ENCODE data around the gene CCNI2.
A peak's percentile ranks its signal among the peaks of the same experiment; 100 is the strongest.

CCNI2 gene

DNA sequence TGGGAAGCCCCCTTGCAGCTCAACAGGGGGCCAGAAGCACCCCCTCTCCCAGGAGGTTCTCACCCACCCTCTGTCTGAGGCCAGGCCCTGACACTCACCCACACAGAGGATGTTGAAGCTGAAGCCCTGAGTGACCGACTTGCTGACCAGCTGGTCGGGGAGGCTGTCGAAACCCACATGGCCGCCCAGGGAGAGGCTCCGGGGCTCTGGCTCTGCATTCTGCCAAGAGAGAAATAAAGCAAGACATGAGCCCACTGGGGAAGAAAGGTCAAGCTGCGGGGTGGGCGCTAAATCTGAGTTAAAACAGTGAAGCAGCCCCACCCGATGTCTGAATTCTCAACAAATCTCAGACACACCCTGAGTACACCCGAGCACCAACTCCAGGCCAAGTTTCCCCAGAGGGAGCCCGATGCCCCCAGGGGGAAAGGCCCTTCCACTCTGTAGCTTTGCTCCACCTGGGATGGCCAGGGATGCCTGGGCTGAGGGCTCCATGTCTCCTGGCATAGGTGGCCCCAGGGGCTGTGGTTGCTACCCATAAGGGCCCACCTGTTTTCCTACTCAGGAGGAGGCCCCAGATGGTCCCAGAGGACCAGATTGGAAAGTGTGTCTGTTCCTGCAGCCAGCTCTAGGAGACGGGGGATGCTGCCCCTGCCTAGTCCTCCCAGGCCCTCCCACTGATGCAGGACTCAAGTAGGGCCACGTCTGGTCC, 18.2 kb downstream of the CCNI2 start:
- no peak for DNase-seq (ENCODE audit: low spot score)

DNA sequence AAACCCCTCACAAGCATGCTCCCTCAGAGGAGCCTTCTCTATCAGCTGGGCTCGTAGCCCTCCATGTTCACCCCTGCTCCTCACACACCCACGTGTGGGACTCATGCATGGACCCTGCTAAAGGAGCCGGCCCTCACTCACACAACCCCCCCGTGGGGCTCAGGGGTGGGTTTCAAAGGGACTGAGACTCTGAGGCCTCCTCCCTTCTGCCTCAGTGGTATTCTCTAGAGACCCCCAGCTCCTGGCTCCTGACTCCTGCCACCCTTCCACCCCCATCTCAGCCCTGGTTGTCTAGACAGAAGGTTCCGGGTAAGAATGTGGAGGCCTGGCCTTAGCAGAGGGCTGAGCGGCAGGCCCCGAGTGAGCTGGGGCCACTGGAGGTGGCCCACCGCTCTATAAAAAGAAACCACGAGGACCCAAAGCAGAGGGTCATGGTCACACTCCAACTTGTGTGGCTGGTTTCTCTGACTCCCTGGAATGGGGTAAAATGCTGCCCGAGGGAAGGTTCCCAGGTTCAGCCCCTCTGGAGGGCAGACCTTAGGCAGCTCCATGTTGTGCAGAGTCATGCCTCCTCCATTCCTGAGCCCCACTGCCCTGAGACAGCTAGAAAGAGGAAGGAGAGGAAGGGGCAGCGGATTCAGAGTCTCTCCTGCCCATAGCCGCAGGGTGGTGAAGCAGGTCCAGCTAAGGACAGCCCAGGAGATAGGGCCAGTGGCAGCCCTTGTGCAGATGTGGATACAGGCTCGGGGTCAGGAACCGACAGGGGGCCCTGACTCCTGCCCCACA, 19.0 kb downstream of the CCNI2 start:
- DNase-seq (ENCODE audit: low spot score), result no peak

DNA sequence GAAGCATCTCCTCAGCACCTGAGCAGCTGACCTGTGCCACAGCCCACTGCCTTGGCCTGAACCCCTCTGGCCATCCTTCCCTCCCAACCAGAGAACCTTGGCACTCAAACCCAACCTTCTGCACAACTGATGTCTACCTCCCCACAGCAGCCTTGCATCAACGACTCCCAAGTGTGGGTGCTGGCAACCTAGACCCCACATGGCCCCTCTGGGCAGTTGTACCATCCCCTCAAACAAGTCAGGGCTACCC, 19.5 kb downstream of the CCNI2 start:
- no peak for DNase-seq (ENCODE audit: low spot score)

DNA sequence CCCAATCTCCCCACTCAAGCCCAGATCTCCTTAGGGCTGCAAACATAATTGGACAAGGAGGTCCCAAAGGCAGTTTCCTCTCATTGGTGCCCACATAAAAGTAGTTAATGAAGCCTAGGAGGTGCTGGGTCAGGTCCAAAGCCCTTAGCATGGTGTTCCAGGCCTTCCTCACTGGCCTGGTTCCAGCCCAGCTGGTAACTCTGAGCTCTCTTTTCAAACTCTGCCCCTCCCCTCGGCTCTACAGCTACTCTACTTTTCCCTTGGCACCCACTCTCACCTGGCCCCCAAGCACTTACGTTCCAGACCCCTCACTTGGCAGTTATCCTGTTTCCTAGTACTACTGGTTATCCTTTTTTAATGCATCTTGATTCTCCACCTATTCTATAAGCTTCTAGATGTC, 19.9 kb downstream of the CCNI2 start:
- DNase-seq (ENCODE audit: low spot score), result no peak

DNA sequence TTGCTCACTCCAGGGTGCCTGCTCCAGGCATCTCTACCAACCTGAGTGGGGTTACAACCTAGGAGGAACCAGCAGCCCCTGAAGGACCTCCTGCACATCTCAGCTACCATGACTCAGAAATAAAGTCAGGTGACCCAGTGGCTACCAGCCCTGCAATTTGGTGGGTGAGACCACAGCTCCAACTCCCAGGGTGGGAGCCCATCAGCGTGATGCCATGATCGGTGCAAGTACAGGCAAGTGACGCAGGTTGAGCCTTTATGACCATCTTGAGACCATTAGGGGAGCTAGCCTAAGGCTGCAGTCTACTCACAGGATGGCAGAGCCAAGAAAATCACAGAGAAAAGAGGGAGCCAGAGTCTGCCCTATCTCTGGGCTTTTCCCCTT, 21.3 kb downstream of the CCNI2 start:
- no peak for DNase-seq (ENCODE audit: low spot score)

DNA sequence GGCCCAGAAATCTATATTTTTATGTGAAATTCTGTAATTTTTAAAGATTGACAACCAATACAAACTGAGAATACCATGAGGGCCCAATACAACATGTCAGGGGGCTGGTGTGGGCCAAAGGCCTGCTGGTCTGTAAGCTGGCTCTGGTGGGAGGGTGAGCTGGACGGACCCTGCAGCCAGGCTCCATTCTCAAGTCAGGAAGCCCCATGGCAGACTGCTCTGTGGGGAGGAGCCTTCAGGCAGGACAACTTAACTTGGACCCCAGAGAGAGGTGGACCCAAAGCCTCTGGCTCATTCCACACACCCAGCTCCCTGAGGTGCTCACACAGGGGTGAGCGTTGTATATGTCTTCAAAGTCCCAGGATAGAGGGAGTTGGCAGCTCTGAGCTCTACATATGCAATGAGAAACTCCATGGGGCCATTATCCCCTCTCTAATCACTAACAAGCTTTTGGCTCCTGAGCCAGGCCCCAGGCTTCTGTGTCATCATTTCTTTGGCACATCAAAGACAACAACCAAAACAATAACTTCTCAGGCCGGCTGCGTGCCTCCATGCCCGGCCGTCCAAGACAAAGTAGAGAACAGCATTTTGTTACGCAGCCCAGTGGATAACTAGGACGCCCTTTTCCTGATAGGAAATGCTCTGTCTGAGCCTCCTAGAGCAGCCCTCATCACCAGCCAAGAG, 23.4 kb downstream of the CCNI2 start:
- DNase-seq (ENCODE audit: low spot score), result no peak

DNA sequence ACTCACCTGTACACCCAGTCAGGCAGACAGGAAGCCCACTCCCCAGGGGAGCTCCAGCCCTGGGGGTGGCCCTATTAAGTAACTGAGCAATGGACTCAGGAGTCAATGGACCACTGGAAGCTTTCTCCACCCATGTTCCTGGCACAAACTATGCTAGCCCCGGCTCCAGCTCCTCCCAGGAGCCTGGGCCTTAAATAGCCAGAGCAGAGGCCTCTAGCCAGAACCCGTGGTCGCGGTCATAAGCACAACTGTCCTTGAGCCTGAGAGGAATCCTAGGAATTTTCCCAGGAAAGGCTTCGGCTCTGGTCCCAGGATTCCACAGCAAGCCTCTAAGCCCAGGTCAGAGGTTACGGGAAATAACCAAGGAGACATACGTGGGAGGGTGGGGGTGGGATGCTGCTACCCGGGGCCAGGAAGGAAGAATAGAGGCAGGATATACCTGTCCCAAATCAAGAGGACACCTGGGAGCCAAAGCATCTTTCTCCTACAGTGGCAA, 24.3 kb downstream of the CCNI2 start:
- DNase-seq (ENCODE audit: low spot score), result no peak

DNA sequence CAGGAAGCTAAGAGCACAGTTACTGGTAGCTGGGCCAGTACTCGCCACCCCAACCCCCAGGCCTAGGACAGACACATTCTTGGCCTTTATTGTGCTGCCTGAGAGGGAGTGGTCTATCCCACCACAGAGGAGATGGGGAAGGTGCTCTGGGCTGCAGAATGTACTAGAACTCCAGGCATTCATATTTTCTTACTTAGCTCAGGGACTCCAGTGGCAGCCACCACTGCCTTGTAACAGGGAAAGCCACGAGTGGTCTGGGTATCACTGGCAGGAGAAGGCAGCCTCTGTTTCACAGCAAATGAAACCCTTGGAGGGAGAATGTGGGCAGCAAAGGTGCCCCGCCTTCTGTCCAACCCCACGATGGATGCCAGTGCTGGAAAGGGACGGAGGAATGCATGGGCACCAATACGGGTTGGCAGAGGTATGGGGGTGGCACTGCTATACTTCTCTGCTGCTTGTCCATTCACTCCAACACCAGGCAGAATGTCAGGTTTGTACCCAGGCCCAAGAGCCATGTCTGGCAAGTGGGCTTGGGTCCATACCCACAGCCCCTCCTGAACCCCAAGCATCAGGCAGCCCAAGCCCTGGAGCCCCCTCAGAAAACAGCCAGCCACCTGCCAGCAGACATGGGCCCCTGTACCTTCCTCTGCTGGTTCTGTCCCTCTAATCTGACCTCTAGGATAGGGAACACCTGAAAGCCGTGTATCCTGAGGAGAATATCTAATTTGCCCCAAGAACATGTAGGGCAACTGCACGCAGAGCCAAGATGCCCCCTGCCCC, 25.3 kb downstream of the CCNI2 start:
- DNase-seq (ENCODE audit: low spot score), result no peak

DNA sequence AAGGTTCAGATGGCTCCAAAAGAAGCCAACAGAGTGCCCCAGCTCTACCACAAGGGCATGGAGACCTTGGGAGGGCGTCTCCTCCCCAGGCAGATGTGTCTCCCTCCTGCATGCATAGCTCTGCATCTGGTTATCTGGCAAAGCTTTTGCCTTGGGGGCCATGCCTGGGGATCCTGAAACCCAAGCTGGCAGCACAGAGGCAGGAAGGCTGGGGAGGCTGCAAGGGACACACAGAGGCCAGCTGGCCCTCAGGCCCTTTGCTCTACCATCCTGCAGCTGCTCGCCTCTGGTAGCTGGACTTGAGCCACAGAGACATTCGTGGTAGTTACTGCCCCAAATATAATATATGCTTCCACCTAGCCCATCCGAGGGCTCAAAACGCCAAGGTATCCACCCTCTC, 25.9 kb downstream of the CCNI2 start:
- no peak for DNase-seq (ENCODE audit: low spot score)

DNA sequence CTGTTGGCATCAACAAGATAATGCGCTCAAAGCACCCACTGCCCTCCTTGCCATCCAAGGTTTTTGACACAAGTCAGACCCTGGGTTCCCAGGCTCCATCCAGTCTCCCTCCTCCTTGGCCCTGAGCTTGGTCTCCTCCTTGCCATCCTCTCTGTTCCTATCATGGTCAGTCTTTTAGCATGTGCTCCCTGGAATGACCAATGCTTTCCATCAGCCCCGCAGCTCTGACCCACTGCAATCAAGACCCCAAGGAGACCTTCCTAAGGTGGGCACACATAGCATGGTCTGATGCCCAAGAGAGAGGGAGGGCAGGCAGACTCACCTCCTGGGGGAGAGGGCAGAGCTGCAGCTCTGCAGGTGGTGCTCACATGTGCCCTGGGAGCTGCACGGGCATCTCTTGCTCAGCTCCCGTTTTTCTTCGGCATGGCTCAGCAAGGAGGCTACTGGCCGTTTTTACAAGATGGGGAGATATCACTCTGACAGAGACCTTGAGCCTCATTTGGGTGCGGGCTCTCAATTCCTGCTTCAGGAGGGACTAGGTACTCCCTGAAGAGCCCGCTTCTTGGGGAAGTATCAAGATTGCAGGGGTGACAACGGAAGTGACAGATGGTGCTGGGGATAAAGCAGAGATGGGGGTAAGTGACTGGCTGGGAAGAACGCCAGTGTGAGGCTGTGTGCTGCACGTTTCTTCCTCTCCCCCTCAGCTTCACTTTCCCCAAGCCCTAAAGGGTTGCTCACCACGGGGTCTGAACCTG, 26.6 kb downstream of the CCNI2 start:
- no peak for DNase-seq (ENCODE audit: low spot score)

DNA sequence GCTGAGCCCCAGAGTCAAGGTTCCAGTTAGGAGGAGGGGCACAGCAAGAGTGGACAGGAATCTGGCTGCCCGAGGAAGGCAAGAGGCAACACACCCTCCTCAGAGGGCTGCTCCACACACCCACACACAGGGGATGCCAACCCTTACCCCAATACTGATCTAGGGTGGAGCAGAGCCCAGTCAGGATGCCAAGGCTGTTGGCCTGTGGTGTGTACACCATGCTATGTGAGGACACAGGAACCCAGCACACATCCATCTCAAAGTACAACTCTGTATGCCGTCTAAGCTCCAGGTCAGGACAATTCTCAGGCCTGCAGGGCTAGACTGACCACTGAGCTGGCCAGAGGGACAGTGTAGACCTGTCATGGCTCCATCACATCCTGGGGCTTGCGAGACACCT, 27.2 kb downstream of the CCNI2 start:
- DNase-seq (ENCODE audit: low spot score), result no peak

DNA sequence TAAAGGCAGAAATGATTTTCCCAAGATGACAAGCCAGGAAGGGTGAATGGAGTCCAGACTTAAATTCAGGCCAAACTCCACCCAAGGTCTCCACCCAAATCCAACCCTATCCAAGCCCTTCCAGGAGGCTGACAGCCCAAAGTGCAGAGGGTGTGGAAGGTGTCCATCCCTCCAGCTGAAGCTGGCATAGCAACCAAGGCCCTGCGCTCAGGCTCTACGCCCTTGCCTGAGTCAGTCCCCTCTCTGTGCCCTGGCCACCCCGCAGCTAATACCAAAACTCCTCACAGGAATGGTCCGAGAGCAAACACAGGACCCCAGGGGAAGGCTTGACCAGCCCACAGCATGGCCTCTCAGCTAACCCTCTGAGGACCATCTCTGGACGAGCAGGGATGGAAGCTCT, 27.7 kb downstream of the CCNI2 start:
- DNase-seq (ENCODE audit: low spot score), result no peak

DNA sequence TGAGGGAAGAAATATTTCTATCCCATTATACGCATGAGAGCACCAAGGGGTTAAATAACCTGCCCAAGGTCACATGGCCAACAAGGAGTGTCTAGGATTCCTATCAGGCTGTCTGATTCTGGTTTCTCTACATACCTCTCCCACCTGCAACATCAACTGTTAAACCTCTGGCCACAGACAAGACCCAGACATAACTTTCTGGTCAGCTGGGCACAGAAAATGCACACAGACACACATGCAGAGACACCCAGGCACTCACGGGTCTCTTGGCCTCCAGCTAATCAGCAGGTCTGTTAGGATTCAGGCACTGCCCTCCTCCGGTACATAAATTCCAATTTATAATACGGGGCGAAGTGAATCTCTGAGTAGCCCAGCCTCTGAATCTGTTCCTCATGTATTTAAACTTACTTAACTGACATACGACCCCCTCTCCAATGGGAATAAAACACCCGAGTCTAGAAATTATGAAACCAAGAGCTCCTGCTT, 28.3 kb downstream of the CCNI2 start:
- DNase-seq (ENCODE audit: low spot score), result no peak

DNA sequence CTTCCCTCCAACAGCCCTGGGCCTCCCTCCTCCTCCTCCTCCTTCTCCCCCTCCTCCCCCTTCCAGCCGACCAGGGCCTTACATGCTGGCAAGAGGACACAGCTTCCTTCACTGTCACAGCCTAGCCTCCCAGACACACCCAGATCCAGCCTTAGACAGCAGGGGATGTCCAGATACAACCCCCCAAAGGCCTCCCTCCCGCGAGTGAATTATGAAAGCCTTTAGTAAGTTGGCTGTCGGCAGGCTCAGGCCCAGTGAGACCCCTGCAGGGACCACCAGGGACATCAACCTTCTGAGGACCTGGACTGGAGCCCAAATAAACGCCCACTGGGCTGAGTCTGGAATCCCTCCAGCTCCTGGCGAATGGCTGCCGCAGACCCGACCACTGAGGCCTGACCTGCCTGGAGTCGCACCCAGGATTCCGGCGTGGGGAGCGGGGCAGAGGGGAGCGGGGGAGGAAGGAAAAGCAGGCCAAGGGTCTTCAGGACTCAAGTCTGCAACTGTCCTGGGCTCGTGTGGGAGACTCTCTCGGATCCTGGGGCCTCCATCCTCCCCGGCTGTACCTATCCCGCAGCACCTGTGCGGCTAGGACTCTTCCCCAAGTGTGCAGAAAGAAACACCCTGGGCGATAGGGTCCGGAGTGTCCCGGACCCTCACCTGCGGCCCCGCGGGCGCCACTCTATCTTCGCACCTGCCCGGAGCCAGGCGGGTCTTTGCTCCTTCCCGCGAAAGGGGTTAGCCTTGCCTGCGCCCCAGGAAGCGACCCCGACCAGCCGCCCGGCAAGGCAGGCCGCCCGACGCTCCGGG, 29.1 kb downstream of the CCNI2 start:
- no peak for DNase-seq (ENCODE audit: low spot score)

DNA sequence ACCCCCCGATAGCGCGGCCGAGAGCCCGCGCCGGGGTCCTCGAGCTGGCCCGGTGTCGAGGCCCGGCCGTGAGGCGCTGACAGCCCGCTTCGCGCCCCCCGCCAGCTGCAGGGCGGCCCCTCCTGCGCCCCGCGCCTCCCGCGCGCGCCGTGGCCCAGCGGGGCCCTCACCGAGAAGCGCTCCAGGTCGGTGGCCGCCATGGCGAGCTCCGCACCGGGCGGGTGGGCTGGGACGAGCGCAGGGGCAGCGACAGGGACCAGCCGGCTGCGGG, 29.6 kb downstream of the CCNI2 start:
- DNase-seq (ENCODE audit: low spot score), result no peak

DNA sequence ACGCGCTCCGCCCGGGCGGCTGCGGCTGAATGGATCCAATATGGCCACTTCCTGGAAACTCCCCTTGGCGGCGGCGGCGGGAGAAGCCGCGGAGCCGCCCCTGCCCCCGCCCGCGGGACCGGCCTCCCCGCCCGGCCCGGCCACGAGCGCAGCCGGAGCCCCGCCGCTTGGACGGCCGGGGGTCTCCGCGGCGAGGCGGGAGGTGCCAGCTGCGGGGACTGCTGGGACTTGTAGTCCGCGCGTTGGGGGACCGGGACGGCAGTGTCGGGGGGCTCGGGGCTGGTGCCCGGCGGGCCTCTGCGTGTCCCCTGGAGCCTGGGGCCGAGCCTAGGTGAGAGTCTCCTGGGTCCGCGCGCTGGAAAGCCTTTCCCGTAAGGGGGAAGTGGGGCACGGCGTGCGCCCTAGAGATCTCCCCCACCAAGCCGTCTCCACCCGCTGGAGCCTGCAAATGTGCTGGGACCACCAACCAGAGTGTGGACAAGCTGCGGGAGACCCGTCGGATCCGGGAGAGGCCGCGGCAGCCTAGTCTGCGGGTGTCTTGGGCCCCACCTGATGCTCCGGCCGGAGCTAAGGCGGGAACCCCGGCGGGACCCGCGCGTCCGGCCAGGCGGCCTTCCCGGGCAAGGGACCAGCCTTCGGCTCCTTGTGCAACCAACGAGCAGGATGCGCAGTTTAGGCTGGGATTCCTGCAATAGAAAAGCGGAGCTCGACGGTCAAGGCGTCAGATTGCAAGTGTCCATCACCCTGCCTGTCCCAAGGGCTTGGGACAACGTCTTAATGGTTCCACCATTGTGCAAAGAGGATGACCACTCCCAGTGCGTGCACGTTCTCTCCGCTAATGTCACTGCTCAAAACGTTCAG, 30.2 kb downstream of the CCNI2 start, which contains the start of gene SEPTIN8:
Gene SEPTIN8 (minus strand): TSS at position 31 of the 861 bp plus-strand sequence. CDS start 102 bp downstream, outside the sequence.
- DNase-seq (ENCODE audit: low spot score), result peak; percentile 64

DNA sequence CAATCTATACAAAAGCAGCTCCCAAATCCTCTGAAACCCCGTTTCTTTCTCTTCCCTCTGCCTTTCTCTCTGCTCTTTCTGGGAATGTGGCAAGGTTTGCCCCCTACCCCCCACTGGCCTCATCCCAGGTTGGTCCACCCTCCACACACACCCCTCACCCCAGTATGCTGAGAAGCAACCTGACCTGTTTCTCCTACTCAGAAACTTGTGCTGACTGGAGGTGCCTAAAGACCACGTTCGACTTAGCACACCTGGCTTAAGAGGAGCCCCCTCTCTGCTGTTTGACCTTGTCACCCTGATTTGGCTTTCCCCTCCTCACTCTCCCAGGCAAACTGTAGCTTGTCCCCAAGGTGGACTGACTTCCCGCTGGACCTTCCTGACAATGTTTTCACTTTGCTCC, 30.9 kb downstream of the CCNI2 start:
- no peak for DNase-seq (ENCODE audit: low spot score)

DNA sequence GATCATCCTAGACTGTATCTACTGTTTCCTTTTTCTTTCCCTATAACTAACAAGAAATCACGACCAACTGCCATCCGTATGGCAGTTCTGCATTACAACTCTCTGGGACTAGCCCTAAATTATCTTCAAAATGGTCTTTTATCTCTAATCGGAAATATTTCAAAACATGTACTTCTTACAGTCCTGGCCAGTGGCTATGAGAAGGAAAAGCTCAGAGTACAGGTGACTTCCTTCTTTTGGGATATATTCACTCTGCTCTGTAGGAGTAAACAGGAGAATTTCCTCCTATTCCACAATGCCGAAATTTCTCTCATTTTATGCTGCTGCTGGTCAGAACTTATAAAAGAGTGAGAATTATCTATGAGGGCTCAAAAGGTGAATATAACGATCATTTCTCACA, 31.6 kb downstream of the CCNI2 start:
- no peak for DNase-seq (ENCODE audit: low spot score)

DNA sequence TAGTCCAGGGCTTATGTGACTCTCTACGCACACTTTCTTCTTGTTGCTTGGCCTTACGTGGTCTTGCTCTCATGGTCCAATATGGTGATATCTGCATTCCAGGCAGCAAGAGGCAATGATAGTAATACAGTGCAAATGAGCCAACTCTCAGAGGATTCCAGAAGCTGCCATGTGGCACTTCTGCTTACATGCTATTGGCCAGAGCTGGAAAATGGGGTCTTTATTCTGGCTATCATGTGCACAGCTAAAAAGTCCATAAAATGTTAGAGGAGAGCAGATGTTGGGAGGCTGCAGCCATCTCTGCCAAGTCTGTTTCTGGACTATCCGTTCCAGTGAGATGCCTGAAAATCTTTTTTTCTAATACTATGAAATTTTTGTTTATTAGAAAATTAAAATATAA, 32.7 kb downstream of the CCNI2 start:
- DNase-seq (ENCODE audit: low spot score), result no peak

DNA sequence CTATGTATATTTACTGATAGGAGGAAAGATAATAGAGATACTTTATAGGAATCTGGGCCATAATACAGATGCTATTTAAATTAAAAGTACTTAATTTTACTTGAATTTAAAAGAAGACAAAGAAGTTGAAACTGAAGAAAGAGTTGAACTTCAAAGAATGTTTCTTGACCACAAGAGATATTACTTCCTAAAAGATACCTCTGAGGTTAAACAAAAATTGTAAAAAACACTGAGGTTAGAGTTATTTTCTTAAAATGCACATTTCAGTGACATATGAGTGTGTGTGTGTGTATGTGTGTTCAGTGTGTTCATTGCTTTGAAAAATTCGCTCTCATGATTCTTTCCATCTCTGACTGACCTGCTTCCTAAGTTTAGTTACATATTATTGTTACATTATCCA, 33.4 kb downstream of the CCNI2 start:
- no peak for DNase-seq (ENCODE audit: low spot score)
